Endothelial cell (in vitro differentiated cells): Measurements from ENCODE around the gene MBOAT7. TPM values are rescaled to one million over a fixed set of nuclear protein-coding genes. Genes with fewer than 3 reads are reported as not detected.
"Not testable (repeated sequence)": the region's sequence is repeated elsewhere in the genome, so short reads cannot be mapped to it uniquely, and the experiment has no call there.

Experiments used
- DNase-seq: peaks from one replicate; pipeline ENCODE4 v3.0.0; 2021; ENCODE audit warnings: low spot score
- H3K27ac Mint-ChIP-seq: one replicate; pipeline ENCODE4 v1.8.0; 2021; ENCODE audit warnings: mixed read lengths, inconsistent platforms; ENCODE audit not compliant: unreplicated experiment
- H3K27me3 Mint-ChIP-seq: one replicate; pipeline ENCODE4 v1.8.0; 2021; ENCODE audit warnings: mild to moderate bottlenecking, moderate library complexity, mixed read lengths, inconsistent platforms; ENCODE audit not compliant: unreplicated experiment
- H3K36me3 Mint-ChIP-seq: one replicate; pipeline ENCODE4 v1.8.0; 2021; ENCODE audit warnings: mild to moderate bottlenecking, low read depth, mixed read lengths, inconsistent platforms; ENCODE audit not compliant: unreplicated experiment
- H3K4me1 Mint-ChIP-seq: one replicate; pipeline ENCODE4 v1.8.0; 2021; ENCODE audit warnings: mild to moderate bottlenecking, mixed read lengths, inconsistent platforms; ENCODE audit not compliant: unreplicated experiment
- H3K4me3 Mint-ChIP-seq: one replicate; pipeline ENCODE4 v1.8.0; 2021; ENCODE audit warnings: mild to moderate bottlenecking, mixed read lengths, inconsistent platforms; ENCODE audit not compliant: unreplicated experiment
- H3K9me3 Mint-ChIP-seq: one replicate; pipeline ENCODE4 v1.8.0; 2021; ENCODE audit warnings: mixed read lengths, inconsistent platforms; ENCODE audit not compliant: unreplicated experiment
- CTCF ChIP-seq: fragments of 200-600 bp; sonication (generic); IDR thresholded peaks from one replicate; pipeline ENCODE4 v1.5.0; 2021; ENCODE audit warnings: antibody characterized with exemption; ENCODE audit not compliant: unreplicated experiment
- total RNA-seq: library from RNA; stranded (reverse); fragmentation: NEBNext Ultra II Directional; extraction: Animal tissue kit (Norgen Biotek cat#: 25700); gene quantifications from one replicate; pipeline ENCODE4 v1.2.1, GENCODE V29; 2021; ENCODE audit not compliant: unreplicated experiment

Gene MBOAT7
- total RNA-seq, 1 donor from 2014 or later = 203 TPM

GRCh38 chr19:54186934-54187381 is 2.4 kb downstream of the MBOAT7 start:
- H3K27ac Mint-ChIP-seq = peak overlapping the region; percentile 13
- peaks cover 16% of the 10 kb centered on the region for H3K27me3 Mint-ChIP-seq

GRCh38 chr19:54186351-54186750 is 3.0 kb downstream of the MBOAT7 start:
- Mint-ChIP-seq H3K4me1 (peaks cover 26% of the 10 kb centered on the region), H3K27me3 (peaks cover 16% of the 10 kb centered on the region), H3K9me3 (no peaks in the 10 kb centered on the region), H3K4me3 (peak overlapping the region; percentile 59), H3K27ac (peak overlapping the region; percentile 24), H3K36me3 (peaks cover 32% of the 10 kb centered on the region)
- DNase-seq = no peak
- no peak for TF ChIP-seq CTCF

More at GRCh38 chr19:54186934-54187381, 2.4 kb downstream of the MBOAT7 start:
- no peak for DNase-seq
- no peak for TF ChIP-seq CTCF
- Mint-ChIP-seq H3K4me3 (peak overlapping the region; percentile 97), H3K9me3 (no peaks in the 10 kb centered on the region), H3K4me1 (peaks cover 31% of the 10 kb centered on the region), H3K36me3 (peaks cover 31% of the 10 kb centered on the region)

GRCh38 chr19:54183431-54183830 is 5.9 kb downstream of the MBOAT7 start:
- no peak for DNase-seq
- peaks cover 30% of the 10 kb centered on the region for H3K36me3 Mint-ChIP-seq
- no peak for TF ChIP-seq CTCF
- H3K4me1 Mint-ChIP-seq = peaks cover 25% of the 10 kb centered on the region
- H3K4me3 Mint-ChIP-seq = no peak overlapping the region
- peak overlapping the region; percentile 52 for H3K27ac Mint-ChIP-seq
- H3K9me3 Mint-ChIP-seq = no peaks in the 10 kb centered on the region
- peaks cover 19% of the 10 kb centered on the region for H3K27me3 Mint-ChIP-seq

GRCh38 chr19:54181894-54182293 is 7.5 kb downstream of the MBOAT7 start:
- Mint-ChIP-seq H3K4me1 (peaks cover 14% of the 10 kb centered on the region), H3K27me3 (peaks cover 20% of the 10 kb centered on the region), H3K36me3 (peaks cover 35% of the 10 kb centered on the region)
- not testable (repeated sequence) for H3K9me3 Mint-ChIP-seq, H3K4me3 Mint-ChIP-seq, H3K27ac Mint-ChIP-seq, DNase-seq

GRCh38 chr19:54180691-54181091 is 8.7 kb downstream of the MBOAT7 start:
- H3K27ac Mint-ChIP-seq = no peak overlapping the region
- no peak overlapping the region for H3K4me3 Mint-ChIP-seq
- no peak for DNase-seq
- peaks cover 30% of the 10 kb centered on the region for H3K36me3 Mint-ChIP-seq
- peaks cover 20% of the 10 kb centered on the region for H3K27me3 Mint-ChIP-seq
- TF ChIP-seq CTCF = no peak
- peaks cover 14% of the 10 kb centered on the region for H3K4me1 Mint-ChIP-seq
- no peaks in the 10 kb centered on the region for H3K9me3 Mint-ChIP-seq
